ENCODE results near the gene EVPLL.
"Not testable (repeated sequence)": the region's sequence is repeated elsewhere in the genome, so short reads cannot be mapped to it uniquely, and the experiment has no call there.

Gene EVPLL

GRCh38 chr17:18379246-18380146 lies 1.9 kb downstream of the EVPLL start:
- DNase-seq (ENCODE audit: low read depth) = no peak

- DNase-seq (ENCODE audit: low read depth) = no peak
Measured at GRCh38 chr17:18380471-18381157, 3.0 kb downstream of the EVPLL start.

GRCh38 chr17:18381158-18381952 lies 3.8 kb downstream of the EVPLL start:
- no peak for DNase-seq (ENCODE audit: low read depth)

GRCh38 chr17:18381953-18382245 lies 4.3 kb downstream of the EVPLL start:
- DNase-seq (ENCODE audit: low read depth) = no peak

GRCh38 chr17:18382441-18383078 lies 5.0 kb downstream of the EVPLL start:
- peak; percentile 4 for DNase-seq (ENCODE audit: low read depth)

GRCh38 chr17:18383079-18383481 lies 5.5 kb downstream of the EVPLL start:
- DNase-seq (ENCODE audit: low read depth) = not testable (repeated sequence)

- DNase-seq (ENCODE audit: low read depth) = not testable (repeated sequence)
Measured at GRCh38 chr17:18384271-18384670, 6.7 kb downstream of the EVPLL start.

- DNase-seq (ENCODE audit: low read depth) = not testable (repeated sequence)
Measured at GRCh38 chr17:18387583-18387982, 10.0 kb downstream of the EVPLL start.

- not testable (repeated sequence) for DNase-seq (ENCODE audit: low read depth)
Measured at GRCh38 chr17:18388266-18388665, 10.7 kb downstream of the EVPLL start.

GRCh38 chr17:18388728-18389127 lies 11.2 kb downstream of the EVPLL start:
- DNase-seq (ENCODE audit: low read depth) = not testable (repeated sequence)

- DNase-seq (ENCODE audit: low read depth) = peak; percentile 8
Measured at GRCh38 chr17:18401872-18402590, 24.5 kb downstream of the EVPLL start.

GRCh38 chr17:18403166-18403565 lies 25.6 kb downstream of the EVPLL start:
- DNase-seq (ENCODE audit: low read depth) = not testable (repeated sequence)

GRCh38 chr17:18403604-18404003 lies 26.0 kb downstream of the EVPLL start:
- not testable (repeated sequence) for DNase-seq (ENCODE audit: low read depth)

- DNase-seq (ENCODE audit: low read depth) = not testable (repeated sequence)
Measured at GRCh38 chr17:18408906-18409305, 31.3 kb downstream of the EVPLL start.

GRCh38 chr17:18409321-18409720 lies 31.7 kb downstream of the EVPLL start:
- DNase-seq (ENCODE audit: low read depth) = peak; percentile 55

GRCh38 chr17:18410736-18411135 lies 33.2 kb downstream of the EVPLL start:
- DNase-seq (ENCODE audit: low read depth) = peak; percentile 27

- DNase-seq (ENCODE audit: low read depth) = peak; percentile 71
Measured at GRCh38 chr17:18411377-18411864, 33.8 kb downstream of the EVPLL start.

- DNase-seq (ENCODE audit: low read depth) = not testable (repeated sequence)
Measured at GRCh38 chr17:18412001-18412538, 34.5 kb downstream of the EVPLL start.

GRCh38 chr17:18421521-18421920 lies 43.9 kb downstream of the EVPLL start:
- DNase-seq (ENCODE audit: low read depth) = not testable (repeated sequence)

- DNase-seq (ENCODE audit: low read depth) = not testable (repeated sequence)
Measured at GRCh38 chr17:18422464-18422863, 44.9 kb downstream of the EVPLL start.

- DNase-seq (ENCODE audit: low read depth) = not testable (repeated sequence)
Measured at GRCh38 chr17:18423015-18423414, 45.4 kb downstream of the EVPLL start.

Measured in amniotic epithelial cell (primary cell).